ENCODE data around the gene LEMD1.

LEMD1 gene, protein sequence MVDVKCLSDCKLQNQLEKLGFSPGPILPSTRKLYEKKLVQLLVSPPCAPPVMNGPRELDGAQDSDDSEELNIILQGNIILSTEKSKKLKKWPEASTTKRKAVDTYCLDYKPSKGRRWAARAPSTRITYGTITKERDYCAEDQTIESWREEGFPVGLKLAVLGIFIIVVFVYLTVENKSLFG

DNA sequence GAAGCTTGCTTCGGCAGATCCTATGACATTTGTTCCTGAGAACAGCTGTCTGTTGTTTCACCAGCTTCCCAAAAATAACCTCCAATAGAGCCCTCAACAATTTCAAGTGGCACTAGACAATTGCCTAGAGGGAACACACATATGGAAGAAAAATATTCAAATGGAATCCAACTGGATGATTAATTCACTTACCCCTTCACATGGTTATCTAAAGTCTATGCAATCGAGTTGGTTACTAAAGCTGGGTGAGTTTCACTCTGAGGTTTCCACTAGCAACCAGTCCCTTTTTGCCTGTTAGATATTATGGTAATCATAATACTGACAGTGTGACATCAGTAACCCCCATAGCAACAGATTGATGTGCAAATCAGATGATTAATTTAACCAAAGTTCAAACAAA, at the start of gene LEMD1:
TSS of gene LEMD1 (minus strand) at position 259 of the 400 bp plus-strand sequence. CDS start 1,520 bp downstream, outside the sequence.
- DNase-seq: no peak

DNA sequence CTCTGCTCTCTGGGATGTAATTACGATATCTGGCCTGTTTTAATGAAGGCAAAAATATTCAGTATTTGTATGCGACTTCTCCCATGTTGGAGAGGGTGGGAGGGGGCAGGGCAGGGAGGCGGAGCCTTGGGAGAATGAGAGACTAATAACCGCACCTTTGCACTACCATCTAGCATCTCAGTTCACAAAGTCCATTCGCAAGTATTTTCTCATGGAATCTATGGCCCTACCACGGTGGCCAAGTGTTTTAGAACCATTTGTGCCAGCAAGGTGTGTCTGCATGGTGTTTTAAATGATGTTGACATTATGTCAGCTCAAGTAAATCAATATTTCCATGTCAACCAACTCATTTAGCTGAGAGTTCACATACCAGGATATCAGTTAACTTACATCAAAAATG, 48.3 kb upstream of the LEMD1 start:
- DNase-seq: no peak

DNA sequence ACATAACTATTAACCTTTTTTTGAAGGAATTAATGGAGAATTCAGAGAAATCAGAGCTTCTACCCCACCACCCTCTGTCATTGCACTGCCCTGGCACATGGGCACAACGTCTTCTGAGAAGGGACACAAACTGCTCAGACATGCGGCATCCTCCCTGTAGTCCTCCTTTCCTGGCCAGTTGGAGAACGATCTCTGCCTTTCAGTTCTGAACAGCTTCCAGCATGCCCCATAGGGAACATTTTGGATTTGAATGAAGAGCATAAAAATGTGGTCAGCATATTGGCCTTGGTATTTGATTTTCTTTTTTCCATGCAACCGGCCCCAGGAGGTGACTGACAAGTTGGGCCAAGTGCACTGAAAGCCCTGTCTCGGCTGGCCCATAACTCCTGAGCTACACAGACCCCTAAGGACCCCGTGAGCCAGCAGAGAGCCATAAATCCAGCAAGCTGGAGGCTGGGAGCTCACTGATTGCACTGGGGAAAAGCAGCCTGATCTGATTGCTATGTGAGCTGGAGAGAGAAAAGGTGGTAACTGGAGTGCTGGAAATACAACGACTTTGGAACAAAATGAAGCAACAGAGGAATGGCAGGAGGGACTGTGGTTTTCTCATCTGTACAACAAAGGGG, 44.9 kb upstream of the LEMD1 start:
- DNase-seq: no peak

DNA sequence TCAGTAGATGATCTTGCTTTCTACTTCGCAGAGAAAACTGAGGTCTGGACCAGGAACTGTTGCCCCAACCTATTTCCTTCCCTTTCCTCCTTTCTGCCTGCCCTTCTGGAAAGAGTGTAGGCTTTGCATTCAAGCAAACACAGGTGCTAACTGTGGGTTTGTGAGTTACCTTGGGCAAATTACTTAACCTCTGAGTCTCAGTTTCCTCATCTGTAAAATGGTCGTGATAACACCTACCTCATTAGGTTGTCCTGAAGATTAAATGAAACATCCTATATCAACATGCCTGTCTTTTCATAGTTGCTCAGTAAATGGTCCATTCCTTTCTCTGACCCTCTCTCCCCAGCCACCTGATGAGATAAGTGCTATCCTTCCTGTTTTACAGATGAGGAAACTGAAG, 43.5 kb upstream of the LEMD1 start:
- no peak for DNase-seq

DNA sequence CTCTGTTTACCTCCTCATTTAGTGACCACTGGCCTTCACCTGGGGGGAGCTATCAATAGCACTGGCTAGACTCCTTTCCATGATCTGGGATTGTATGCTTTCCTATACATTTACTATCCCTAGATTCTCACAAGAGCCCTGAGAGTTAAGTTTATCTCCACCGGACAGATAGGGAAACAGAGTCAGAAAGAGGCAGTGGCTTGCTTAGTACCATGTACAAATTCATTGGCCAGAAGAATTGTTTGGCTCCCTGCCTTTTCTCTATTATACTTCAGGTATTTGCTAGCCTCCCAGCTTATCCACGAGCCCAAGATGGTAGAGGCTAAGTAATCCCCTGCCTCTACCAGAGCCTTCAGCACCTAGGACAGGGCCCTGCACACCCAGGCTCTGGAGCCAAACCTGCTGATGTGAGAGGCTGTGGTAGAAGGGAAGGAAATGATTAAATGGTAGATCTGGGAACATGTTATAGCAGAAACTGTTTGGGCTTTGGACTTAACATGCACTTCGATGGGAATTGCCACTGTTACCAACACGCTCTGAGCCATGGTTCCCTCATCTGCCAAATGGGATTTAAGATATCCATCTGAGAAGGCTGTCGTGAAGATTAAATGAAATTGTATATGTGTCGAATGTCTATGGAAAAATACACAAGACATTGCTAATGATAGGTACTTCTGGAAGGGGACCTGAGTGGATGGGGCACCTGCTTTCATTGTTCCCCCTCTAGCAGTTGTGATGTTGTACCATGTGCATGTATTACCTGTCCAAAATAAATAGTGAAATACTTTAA, 37.1 kb upstream of the LEMD1 start:
- DNase-seq: peak; percentile 22

DNA sequence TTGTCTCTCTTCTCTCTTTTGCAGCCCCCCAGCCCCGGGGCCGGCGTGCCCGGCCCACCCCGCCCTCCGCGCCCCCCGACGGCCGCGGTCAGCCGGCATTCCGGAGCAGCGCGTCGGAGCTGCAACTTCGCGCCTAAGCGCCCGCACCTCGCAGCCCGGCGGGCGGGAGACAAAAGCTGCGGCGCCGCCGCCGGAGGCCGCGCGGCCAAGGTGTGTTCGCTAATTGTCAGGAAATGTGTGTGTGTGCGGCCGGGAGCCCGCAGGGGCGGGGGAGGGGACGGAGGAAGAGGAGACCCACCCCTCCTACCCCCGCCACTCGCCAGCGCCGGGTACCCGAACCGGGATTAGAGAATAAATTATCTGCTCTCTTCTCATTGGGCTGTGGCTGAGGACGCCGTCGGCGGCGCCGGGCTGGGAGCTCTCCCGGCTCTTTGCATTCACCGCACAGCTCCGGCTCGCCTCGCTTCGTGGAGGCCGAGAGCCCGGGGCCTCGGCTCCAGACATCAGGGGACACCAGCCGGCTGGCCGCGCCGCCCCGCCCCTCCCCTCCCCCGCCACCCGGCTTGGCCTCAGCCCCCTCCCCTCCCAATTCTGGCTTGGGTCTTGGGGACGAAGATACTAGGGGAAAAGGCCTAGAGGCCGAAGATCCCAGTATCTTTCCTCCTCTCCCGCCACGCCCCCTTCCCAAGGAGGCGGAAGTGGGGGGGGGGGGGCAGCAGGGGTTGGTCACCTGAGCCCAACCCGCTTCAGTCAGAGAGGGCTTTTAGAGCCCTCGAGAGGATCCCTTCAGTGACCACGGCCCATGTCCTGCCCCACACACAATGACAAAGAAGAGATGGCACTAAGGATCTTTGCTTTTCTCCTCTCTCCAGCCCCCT, 35.3 kb upstream of the LEMD1 start:
- peak; percentile 14 for DNase-seq

DNA sequence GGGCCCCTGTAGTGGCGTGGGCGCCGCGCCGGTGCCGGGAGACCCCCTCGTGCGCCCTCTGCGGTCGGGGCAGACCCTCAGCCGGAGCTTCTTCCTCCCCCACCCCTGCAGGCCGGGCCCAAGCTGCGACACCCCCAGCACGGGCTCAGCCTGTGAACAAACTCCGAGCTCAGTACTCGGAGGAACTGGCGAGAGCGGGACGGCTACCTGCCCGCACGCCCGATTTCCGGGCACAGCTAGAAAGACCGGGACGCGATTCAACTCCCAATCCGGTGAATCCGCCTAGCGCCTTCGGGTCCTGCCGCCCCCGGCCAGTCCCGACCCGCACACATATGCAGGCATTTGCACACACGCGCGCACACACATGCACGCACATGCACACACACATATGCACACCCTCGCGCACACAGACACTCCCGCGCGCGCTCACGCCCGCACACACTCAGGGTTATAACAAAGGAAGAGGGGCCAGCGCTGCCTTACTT, 34.6 kb upstream of the LEMD1 start:
- DNase-seq: no peak

DNA sequence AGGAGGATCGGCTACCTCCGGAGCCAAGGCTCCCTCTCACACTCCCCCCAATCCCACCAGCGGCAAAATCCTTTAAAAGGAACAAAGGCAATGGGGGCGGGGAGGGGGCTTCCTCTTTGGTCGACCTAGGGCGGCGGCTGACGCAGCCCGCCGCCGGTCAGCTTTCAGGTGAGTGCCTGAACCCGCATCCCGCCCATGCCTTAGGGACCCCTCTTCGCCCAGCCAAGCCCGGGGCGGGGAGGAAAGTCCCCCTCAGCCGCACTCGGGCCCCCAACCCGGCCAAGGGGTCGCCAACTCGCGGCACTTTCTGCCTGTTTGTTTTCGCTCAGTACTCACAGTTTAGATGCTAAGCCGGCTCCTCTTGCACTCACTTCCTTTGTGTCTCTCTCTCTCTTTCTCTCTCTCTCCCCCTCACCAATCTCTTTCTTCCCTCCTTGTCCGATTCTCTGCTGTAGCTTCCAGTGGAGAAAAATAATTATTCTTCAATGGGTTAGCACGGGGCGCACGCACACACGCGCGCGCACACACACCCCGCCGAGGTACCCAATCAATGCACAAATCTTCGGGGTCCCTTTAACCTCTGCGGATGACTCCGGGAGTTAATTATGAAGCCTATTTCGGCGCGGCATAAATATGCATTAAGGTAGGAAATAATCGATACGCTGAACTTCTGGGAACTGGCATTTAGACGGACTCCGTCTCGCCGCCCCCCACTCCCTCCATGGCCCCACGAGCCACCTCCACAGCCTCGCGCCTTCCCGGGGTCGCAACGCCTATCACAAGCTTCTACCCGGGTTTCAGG, 33.9 kb upstream of the LEMD1 start, which contains the start of gene BLACAT1:
TSS of gene BLACAT1 (minus strand) at position 465 of the 802 bp plus-strand sequence.
- DNase-seq: no peak

DNA sequence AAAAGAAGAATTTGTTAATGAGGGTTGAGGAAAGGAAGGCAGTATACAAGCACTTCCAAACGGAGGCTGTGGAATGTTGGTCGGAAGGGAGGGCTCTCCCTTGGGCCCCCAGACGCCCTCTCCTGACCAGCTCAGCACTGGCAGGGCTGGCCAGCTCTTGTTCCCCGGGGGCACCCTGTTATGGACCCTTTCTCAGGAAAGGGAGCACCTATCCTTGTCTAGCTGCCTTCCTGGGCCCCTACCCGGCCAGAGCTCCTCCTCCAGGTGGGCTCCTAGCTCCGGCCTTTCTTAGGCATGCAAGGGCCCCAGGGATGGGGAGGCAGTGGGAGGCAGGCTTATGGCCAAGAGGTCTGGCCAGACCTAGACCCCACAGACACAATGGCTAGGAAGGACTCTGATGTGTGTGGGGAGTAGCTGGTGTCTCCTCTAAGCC, 33.1 kb upstream of the LEMD1 start:
- DNase-seq: no peak

DNA sequence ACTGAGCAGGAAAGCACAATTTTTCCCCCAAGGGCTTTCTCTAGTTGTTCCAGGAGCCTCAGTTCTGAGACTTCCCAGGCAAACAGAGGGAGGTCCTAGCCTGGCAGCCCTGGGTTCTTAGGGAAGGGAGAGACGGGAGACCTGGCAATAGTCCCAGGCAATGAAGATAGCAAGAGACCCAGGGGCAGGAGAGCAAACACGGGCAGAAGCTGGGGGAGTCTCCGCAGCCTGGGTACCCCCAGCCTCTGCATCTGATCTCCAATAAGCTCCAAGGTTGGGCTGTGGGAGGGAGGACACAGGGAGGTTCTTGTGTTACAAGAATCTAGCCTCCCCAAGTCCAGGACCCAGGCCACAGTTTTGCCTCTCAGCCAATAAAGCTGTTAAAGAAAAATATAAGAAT, 31.6 kb upstream of the LEMD1 start:
- no peak for DNase-seq

DNA sequence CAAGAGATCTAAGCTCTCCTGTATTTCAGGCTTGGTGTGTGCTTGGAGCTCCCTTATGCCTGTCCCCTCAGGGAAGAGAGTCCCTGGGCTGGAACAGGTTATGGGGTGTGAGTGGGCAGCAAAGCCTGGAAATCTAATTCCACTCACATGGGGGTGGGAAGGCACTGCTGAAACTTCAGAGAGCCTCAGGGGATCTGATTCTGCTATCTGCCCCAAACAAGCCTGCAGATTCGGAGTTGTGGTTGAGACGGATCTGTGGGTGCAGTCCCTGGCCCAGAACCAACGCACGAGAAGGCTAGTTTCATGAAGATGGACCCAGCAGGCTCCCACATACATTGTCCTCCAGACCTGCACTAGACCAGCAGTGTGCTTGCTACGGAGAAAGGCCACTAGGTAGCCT, 31.1 kb upstream of the LEMD1 start:
- DNase-seq: no peak

DNA sequence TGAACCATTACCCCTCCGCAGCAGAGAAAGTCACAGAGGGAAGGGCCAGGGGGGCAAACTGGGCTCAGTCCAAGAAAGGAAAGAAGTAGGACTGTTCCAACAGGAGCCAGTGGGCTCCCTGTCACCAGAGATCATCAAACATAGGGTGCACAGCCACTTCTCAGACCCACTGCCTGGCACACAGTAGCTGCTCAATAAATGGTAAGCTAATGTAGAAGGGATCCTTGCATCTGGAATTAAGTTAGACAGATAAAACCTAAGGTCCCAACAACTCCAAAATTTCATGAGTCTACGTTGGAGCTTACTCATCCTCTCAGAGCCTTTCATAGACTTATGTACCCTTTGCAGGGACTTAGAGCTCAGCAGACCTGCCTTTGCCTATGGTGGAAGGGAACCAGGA, 30.5 kb upstream of the LEMD1 start:
- DNase-seq: no peak

DNA sequence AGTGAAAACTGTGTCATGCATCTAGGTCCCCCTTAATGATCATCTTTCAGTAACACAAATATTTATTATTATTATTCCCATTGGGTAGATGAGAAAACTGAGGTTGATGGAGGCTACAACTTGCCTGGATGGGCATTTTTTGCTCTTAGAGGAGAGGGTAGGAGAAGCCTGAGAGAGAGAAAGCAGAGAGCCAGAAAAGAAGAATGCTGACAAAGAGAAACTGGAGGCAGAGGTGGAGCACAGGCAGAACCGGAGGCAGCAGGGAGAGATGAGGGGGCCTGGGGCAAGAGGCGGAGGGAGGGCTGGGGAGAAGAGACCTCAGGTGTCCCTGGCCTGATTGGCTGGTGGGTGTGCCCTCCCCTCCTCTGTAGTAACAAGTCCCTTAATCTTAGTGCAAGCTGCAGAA, 29.9 kb upstream of the LEMD1 start:
- no peak for DNase-seq

DNA sequence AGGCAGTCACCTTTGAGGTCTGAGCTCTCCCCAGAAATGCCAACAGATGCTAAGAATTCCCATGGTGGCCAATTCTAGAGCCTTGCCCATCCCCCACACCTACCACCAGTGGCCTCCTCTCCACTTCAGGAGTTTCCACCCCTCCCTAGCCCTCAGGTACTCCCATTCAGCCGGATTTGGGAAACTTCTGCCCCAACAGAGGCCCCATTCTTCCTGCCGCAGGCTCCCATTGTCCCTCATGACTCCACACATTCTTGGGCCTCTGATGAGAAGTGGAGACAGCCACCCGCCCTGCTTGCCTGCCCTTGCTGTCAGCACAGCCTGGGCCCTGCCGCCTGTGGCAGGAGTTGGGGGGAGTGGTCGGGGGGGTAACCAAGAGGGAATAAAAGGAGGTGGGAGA, 29.3 kb upstream of the LEMD1 start:
- DNase-seq: no peak

DNA sequence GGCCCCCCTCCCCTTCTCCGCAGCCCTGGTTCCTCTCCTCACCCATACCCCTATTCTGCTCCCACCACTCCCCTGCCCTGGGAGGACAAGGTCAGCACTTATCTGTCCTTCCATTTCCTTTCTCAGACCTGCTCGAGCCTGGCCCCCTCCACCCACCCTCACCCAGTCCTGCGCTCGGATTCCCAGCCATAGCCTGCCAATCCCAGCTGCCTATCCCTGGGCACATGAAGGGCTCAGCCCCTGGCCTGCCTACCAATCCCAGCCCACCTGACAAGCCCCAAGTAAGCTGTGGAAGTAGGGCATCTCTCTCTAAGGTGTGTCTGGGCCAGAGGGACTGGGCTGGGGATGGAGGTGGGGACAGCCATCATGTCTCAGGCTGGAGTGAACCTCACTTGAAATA, 28.6 kb upstream of the LEMD1 start:
- DNase-seq: no peak

DNA sequence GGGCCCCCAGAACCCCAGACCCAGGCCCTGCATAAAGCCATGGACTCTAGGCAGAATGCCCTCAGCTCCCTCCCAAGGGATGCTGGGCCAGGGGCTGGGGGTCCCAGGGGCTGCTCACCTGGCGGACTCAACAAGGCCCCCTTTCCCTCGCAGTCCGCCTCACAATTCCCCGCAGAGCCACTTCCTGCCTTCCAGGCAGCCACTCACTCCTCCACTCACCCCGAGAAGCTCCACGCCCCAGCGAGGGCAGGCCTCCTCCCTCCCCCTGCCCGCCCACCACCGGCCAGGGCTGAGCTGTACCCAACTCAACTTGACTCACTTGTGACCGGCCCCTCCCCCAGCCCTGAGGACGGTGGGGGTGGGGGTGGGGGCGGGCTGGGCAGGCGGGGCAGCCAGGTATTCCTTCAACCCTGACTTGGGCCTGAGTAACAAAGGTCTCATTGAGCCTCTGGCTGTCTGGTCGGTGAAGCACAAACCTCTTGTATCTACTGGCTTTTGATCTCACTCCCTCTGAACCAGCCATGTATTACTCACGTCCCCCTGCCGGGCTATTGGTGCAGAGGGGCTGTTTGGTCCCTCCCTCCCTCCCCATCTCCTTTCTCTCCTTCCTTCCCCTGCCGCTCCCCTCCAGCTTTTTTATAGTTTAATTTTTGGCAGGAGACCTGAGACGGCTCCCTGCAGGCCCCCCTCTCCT, 28.0 kb upstream of the LEMD1 start:
- no peak for DNase-seq

DNA sequence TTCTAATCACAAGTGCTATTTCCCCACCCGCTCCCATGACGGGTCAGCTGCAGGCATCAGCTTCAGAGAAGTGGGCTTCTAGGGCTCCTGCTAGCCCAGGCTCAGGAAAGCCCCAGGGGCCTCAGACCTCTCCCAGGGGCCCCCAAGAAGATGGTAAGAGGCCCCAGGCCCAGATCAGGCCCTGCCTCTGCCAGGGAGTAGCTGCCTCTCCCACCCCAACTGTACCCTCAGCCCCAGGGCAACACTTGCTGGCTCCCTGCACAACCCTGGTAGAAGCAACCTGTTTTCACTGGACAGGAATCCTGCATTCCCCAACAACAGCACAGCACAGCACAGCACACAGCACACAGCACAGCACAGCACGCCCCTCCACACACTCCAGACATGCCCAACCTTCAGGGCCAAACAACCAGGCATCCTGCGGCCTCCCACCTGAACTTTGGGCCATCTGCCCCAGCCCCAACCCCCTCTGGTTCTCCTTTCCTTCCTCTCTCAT, 27.4 kb upstream of the LEMD1 start:
- DNase-seq: no peak

DNA sequence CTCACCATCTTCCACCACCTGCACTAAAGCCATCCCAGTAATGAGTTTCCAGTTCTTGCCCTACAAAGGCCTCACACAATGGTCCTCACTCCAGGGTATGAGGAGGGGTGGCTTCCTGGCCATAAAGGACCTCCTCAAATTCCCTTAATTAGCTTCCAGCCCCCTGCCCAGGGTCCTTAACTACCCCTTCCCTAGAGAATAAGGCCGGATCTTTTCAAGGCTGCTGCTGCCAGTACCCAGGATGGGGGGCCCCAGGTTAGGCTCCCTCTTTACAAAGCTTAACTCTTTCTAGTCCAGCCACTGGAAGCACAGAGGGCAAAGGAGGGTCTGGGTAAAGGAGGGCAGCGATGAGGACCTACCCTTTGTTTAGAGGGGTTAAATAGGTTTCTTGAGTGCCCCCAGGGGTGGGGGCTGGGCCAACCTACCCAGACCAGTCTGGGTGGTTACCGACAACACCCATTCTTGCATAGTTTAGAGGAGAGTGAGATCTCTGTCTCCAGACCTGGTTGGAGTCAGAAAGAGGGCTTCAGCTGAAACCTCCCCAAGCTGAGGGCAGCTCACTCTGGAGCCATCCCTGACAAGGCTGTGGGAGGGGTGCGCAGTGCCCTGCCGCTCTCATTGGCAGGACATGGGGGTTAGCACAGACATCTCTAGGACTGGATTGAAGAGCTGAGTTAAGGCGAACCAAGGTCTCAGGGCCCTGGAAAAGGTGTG, 26.8 kb upstream of the LEMD1 start:
- DNase-seq: no peak

DNA sequence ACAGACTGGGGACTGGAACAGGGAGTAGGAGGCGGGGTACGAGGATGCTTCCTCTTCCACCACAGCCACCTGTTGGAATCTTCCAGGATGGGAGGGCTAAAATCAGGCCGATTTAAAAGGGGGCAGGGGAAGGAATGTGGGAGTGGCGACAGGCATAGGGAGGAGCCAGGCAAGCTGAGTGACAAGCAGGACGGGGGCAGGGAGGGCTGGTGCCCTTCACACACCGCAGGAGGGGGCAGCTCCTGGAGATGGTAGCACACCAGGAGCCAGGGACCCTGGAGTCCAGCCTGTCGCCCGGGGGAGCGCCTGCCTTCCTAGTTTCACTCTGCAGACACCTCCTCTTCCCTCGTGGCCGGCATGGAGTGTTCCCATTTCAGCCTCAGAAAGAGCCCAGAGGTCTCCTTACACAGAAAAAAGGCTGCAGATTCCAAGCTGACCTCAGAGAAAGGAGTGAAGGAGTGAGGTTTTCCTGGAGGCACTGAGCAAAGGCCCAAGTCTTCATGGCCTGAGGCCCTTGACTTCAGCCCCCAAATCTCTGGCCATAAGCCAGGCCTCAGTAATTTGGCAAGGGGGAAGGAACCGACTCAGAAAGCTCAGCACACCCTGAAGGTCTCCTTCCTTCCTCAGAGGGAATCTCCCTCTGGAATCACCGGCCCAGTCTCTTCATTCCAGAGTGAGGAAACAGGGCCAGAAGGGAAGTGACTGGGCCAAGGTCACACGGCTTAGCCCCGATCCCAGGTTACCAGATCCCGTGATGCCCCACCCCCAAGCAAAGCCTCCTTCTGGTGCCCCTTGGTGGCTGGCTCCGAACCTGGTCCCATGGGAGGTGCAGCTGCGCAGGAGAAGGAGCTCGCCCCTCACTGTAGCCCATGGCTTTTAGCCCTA, 25.8 kb upstream of the LEMD1 start:
- DNase-seq: no peak

DNA sequence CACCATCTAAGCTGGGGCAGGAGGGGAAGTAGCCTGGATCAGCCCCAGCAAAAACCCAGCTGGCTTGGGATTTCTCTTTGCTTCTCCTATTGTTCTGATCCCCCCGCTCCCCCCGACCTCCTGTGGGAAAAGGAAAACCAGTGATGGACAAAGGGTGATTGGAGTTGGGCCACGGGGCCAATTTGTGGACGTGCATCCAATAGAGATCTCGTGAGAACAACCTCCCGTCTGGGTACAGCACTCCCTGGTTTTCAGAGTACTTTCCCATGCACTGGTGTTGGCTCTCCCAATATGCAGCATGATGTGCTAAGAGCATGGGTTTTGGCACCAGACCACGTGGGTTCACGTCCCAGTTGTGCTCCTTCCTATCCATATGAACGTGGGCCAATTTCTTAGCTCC, 25.0 kb upstream of the LEMD1 start:
- no peak for DNase-seq
